Lower lobe of right lung (tissue), 2 donors: ENCODE data around the gene EIF3I. TPM values are rescaled to one million over a fixed set of nuclear protein-coding genes. Genes with fewer than 3 reads are reported as not detected.

Source experiments
- ATAC-seq, 2 donors: fragments of 200-7000 bp; cut with Tn5 transposase; one replicate each; pipeline ENCODE4 v1.9.1; 2020 to 2022; ENCODE audit warnings: mild to moderate bottlenecking in 2 of 2, moderate library complexity in 2 of 2
- DNase-seq: peaks from one replicate; pipeline ENCODE4 v3.0.0-alpha.2; 2020
- H3K27ac ChIP-seq: fragments of 200-600 bp; one replicate; pipeline ENCODE4 v1.8.0; 2022
- H3K27me3 ChIP-seq: fragments of 200-600 bp; one replicate; pipeline ENCODE4 v1.8.0; 2022; ENCODE audit warnings: low read depth
- H3K36me3 ChIP-seq: fragments of 200-600 bp; one replicate; pipeline ENCODE4 v1.8.0; 2022; ENCODE audit warnings: mild to moderate bottlenecking
- H3K4me1 ChIP-seq: fragments of 200-600 bp; one replicate; pipeline ENCODE4 v1.8.0; 2022
- H3K4me3 ChIP-seq: fragments of 200-600 bp; one replicate; pipeline ENCODE4 v1.8.0; 2022; ENCODE audit warnings: mild to moderate bottlenecking
- H3K9me3 ChIP-seq: fragments of 200-600 bp; one replicate; pipeline ENCODE4 v1.8.0; 2022
- intact Hi-C: fragments of 100-400 bp; cut with DNase I; formaldehyde crosslinking; loops from one replicate; pipeline ENCODE4 v1.11.0; 2022
- total RNA-seq: library from RNA; stranded (reverse); fragmentation: NEBNext Ultra II Directional; extraction: Animal tissue kit (Norgen Biotek cat#: 25700); gene quantifications from one replicate; pipeline ENCODE4 v1.2.1, GENCODE V29; 2021
- TF ChIP-seq, protein P1 (sequence below): fragments of 200-600 bp; IDR thresholded peaks from one replicate; pipeline ENCODE4 v1.8.0; 2022; ENCODE audit warnings: antibody characterized with exemption, mild to moderate bottlenecking
- donor health status: DM: no; HTN: yes; CAD: no; lungs with severe emphysema.

EIF3I gene
- total RNA-seq, 1 donor from 2014 or later, result 99.4 TPM

DNA sequence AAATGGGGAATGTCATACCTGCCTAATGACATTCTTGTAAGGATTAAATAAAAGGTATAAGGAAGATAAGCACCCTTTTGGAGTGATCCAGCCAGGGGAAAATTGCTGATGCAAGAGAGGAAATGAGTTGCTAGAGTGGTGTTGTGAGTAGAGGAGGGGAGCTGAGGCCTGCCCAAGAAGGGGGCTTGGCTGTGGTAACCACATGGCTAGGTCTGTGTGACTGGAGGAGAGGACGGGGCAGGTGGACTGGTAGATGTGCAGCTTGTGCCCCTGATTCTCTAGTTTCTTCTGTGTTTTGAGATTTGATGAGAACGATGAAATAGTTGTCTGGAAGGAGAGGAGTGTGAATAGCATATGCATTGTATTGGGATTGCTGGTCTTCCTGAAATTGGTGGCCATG, 36.1 kb upstream of the EIF3I start:
- Histone ChIP-seq H3K36me3 (peaks cover 98% of the 10 kb centered on the region), H3K9me3 (no peaks in the 10 kb centered on the region), H3K4me1 (peaks cover 41% of the 10 kb centered on the region), H3K27me3 (no peaks in the 10 kb centered on the region), H3K4me3 (no peak overlapping the region), H3K27ac (no peak overlapping the region)
- intact Hi-C loops, result no loop called here
- ATAC-seq (no peak), DNase-seq (no peak)
- TF ChIP-seq, protein P1, sequence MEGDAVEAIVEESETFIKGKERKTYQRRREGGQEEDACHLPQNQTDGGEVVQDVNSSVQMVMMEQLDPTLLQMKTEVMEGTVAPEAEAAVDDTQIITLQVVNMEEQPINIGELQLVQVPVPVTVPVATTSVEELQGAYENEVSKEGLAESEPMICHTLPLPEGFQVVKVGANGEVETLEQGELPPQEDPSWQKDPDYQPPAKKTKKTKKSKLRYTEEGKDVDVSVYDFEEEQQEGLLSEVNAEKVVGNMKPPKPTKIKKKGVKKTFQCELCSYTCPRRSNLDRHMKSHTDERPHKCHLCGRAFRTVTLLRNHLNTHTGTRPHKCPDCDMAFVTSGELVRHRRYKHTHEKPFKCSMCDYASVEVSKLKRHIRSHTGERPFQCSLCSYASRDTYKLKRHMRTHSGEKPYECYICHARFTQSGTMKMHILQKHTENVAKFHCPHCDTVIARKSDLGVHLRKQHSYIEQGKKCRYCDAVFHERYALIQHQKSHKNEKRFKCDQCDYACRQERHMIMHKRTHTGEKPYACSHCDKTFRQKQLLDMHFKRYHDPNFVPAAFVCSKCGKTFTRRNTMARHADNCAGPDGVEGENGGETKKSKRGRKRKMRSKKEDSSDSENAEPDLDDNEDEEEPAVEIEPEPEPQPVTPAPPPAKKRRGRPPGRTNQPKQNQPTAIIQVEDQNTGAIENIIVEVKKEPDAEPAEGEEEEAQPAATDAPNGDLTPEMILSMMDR, result no peak

DNA sequence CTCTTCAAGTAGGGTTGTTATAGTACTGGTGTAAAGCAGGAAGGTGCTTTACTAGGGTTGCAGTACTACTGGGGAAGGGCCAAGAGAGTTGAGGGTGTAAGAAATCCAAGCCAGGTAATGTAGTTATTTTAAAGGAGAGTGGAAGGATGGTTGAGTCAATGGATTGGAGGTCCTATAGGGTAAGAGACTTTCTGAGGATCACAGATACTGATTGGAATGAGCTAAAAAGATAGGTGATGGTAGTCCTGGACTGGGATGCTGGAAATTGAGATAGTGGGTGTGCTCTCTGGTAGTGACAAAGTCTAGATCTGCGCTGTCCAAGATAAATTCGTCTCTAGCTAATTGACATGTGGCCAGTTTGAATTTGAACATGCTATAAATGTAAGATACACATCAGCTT, 35.7 kb upstream of the EIF3I start:
- ATAC-seq (no peak), DNase-seq (no peak)
- H3K27ac ChIP-seq, result no peak overlapping the region
- H3K27me3 ChIP-seq, result no peaks in the 10 kb centered on the region
- intact Hi-C loops, result no loop called here
- peaks cover 100% of the 10 kb centered on the region for H3K36me3 ChIP-seq
- TF ChIP-seq, protein P1, result no peak
- peaks cover 36% of the 10 kb centered on the region for H3K4me1 ChIP-seq
- no peaks in the 10 kb centered on the region for H3K9me3 ChIP-seq
- no peak overlapping the region for H3K4me3 ChIP-seq

DNA sequence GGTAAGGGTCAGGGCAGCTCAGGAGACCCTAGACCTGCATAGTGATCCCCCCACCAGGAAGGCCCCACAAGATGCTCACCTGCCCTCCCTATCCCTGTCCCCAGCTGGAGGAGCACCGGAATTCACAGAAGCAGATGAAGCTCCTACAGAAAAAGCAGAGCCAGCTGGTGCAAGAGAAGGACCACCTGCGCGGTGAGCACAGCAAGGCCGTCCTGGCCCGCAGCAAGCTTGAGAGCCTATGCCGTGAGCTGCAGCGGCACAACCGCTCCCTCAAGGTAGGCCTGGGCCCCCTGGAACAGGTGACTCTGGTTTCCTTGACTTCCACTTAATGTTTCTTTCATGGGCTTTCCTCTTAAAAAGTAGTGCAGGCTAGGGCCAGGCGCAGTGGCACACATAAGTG, 34.4 kb upstream of the EIF3I start:
- TF ChIP-seq, protein P1, result no peak
- Histone ChIP-seq H3K4me3 (no peak overlapping the region), H3K36me3 (peaks cover 100% of the 10 kb centered on the region), H3K4me1 (peaks cover 23% of the 10 kb centered on the region), H3K27me3 (no peaks in the 10 kb centered on the region), H3K27ac (no peak overlapping the region), H3K9me3 (no peaks in the 10 kb centered on the region)
- ATAC-seq (no peak), DNase-seq (no peak)
- intact Hi-C loops, result no loop called here

DNA sequence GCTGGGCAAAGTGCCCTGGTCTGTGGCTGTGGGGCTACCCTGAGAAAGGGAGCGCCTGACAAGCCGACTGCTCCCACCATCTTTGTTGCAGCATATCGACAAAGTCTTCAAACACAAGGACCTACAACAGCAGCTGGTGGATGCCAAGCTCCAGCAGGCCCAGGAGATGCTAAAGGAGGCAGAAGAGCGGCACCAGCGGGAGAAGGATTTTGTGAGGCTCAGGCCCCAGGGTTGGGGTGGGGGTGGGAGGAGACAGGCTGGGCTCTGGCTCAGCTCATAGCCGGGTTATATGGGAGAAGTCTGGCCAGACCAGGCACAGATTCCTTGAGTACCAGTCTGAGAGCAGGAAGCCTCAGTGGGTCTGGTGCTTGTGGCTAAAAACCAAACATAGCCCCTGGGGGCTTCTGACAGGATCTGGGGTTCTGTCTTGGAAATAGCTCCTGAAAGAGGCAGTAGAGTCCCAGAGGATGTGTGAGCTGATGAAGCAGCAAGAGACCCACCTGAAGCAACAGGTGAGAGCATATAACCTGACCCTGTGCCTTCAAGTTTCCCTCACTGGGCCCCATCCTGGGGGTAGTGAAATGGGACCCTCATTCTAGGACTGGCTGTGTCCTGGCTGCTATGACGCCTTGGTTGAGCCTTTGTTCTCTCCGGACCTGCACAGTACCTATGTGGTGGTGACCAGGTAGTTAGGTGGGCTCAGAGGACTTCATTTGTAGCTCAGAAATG, 29.8 kb upstream of the EIF3I start:
- no peak for DNase-seq
- H3K27ac ChIP-seq, result no peak overlapping the region
- peaks cover 100% of the 10 kb centered on the region for H3K36me3 ChIP-seq
- TF ChIP-seq, protein P1, result no peak
- no peak for ATAC-seq
- intact Hi-C loops, result no loop called here
- H3K9me3 ChIP-seq, result no peaks in the 10 kb centered on the region
- no peak overlapping the region for H3K4me3 ChIP-seq
- H3K27me3 ChIP-seq, result no peaks in the 10 kb centered on the region
- peaks cover 4% of the 10 kb centered on the region for H3K4me1 ChIP-seq

DNA sequence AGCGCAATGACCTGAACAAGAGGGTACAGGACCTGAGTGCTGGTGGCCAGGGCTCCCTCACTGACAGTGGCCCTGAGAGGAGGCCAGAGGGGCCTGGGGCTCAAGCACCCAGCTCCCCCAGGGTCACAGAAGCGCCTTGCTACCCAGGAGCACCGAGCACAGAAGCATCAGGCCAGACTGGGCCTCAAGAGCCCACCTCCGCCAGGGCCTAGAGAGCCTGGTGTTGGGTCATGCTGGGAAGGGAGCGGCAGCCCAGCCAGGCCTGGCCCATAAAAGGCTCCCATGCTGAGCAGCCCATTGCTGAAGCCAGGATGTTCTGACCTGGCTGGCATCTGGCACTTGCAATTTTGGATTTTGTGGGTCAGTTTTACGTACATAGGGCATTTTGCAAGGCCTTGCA, 27.2 kb upstream of the EIF3I start:
- intact Hi-C loops, result no loop called here

More for the DNA sequence above, 27.2 kb upstream of the EIF3I start:
- no peaks in the 10 kb centered on the region for H3K27me3 ChIP-seq
- H3K27ac ChIP-seq, result no peak overlapping the region
- H3K4me3 ChIP-seq, result no peak overlapping the region
- ATAC-seq, result no peak
- H3K9me3 ChIP-seq, result no peaks in the 10 kb centered on the region
- no peak for DNase-seq
- peaks cover 11% of the 10 kb centered on the region for H3K4me1 ChIP-seq
- H3K36me3 ChIP-seq, result peaks cover 84% of the 10 kb centered on the region
- TF ChIP-seq, protein P1, result no peak
